ENCODE results near the gene CAMK2A.

The CAMK2A gene

GRCh38 chr5:150301901-150302300 lies 12.3 kb upstream of the CAMK2A start:
- in situ Hi-C loops (cut with MboI; ENCODE audit: low sequenced_read_pairs): no loop called here

DNA sequence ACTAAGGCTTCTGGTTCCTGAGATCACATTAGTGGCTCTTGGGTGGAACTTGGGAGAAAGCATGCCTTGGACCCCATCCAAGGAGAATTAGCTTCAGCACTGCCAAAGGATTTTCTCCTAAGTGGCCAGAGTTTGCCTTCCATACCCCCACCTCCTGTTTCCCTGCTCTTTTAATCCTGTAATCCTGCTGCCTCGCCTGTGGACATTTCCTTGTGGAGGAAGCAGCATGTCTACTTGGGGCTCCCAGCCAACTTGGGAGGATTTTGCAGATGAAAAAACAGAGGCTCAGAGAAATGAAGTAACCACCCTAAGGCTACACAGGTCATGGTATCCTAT lies 11.6 kb upstream of the CAMK2A start:
- in situ Hi-C loops (cut with MboI; ENCODE audit: low sequenced_read_pairs): no loop called here

GRCh38 chr5:150300496-150301169 lies 11.1 kb upstream of the CAMK2A start:
- in situ Hi-C loops (cut with MboI; ENCODE audit: low sequenced_read_pairs): no loop called here

DNA sequence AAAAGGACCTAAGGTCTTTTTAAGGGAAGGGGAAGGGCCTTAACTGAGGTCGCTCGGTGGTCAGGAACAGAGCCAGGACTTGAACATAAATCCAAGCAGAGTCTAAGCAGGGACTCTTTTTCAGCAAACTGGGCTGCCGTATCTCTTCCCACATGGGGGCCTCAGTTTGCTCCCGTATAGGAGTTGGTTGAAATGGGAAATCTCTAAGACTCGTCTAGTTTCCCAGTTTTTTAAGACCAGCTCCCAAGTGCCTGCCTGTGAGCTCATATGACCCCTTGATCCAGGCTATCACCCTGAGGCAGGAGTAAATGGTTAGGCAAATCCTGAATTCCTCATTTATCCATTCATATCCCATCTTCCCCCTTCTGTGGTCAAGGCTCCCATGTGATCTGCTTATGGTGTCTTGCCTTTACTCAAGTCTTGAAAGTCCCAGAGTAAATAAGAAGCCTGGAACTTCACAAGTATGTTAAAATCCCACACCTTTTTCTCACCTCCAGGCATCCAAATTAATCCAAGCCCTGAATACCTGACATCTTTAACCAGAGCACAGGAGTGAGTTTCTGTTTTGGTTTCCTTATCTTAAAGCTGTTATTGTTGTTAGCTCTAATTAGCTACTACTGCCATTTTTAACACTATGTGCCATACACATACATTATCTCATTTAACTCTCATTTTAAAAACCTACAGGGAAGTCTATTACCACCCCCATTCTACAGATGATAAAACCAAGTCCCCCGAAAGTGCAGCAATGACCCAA lies 10.2 kb upstream of the CAMK2A start:
- in situ Hi-C loops (cut with MboI; ENCODE audit: low sequenced_read_pairs): no loop called here

DNA sequence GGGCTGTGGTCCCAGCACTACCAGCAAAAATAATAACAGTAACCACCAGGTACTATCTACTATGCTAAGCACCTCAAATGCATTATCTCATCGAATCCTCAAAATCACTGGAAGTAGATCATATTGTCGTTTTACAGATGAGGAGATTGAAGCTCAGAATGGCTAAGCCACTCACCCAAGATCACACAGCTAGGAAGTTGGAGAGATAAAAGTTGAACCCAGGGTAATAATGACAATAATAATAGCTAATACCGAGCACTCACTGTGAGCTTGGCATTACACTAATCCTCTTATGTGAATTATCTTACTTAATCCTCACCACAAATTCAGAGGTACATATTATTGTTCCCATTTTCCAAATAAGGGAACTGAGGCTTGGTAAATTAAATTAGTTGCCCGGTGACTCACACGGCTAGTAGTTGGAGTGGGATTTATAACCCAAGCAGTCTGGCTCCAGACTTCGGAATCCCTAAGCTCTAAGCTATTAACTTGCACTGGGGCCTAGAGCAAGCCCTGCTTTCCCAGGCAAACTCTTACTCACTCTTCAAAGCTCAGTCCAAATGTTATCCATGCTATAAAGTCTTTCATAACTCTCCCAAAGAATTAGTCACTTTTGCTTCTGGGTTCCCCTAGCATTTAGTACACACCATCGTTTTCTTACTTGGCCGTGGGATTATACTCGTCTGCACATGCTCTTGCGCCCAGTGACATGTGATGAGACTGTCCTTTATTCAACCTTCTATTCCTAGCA lies 9.3 kb upstream of the CAMK2A start:
- in situ Hi-C loops (cut with MboI; ENCODE audit: low sequenced_read_pairs): no loop called here

- in situ Hi-C loops (cut with MboI; ENCODE audit: low sequenced_read_pairs): no loop called here
Measured at GRCh38 chr5:150297934-150298595, 8.5 kb upstream of the CAMK2A start.

DNA sequence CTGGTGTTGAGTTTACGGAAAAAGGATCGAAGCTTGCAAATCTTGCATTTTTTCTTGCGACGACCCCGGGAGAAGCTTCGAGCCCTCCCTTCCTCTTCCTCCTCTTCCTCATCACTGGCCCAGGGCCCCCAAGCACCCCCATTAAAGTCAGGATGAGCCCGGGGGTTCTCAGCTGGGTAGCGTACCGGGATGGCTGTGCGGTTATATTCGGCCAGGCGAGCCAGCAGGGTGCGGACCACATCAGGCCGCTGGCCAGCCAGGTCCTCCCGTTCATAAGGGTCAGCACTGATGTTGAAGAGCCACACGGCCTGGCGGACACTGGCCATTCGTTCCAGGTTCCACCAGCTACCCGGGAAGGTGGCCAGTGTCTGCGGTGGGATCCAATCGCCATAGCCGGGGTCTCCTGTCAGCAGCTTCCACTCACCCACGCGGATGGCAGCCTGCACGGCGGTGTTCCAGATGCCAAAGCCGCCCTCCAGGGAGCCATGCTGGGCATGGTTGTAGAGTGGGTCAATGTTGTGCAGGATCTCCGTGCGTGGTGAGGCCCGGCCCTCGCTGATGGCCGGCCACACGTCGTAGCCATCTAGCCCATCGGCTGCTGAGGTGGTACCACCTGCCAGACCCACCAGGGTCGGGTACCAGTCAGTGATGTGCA lies 7.8 kb upstream of the CAMK2A start:
- in situ Hi-C loops (cut with MboI; ENCODE audit: low sequenced_read_pairs): no loop called here

GRCh38 chr5:150296496-150296895 lies 6.9 kb upstream of the CAMK2A start:
- in situ Hi-C loops (cut with MboI; ENCODE audit: low sequenced_read_pairs): no loop called here

DNA sequence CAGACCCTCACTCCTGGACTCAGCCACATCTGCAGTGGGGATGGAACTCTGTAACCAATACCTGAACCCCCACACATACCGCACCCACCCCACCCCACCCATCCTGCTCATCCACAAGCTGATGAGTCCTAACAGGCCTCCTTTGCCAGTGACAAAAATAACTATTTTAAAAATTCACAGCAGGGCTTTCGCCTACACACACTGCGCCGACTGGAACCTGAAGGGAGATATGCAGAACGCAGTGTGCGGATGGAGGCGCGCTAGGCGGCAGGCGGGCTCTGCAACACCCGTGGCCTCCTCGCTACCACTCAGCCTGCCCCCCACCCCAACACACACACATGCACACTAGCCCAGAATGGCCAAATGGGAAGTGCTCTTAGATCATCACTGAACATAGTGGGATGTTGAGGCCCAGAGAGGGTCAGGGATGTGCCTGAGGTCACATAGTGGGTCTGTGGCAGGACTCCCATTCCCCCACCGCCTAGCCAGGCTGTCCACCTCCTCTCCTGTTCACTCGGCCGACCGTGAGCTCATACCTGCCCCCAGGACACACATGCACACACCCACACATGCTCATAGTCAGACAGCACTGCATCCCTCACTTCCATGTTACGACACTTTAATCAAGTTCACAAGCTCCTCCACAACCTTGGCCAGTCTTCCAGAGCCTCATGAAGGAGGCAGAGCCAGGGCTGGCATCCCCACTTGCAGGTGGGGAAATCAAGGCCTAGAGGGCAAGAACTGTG lies 6.3 kb upstream of the CAMK2A start:
- in situ Hi-C loops (cut with MboI; ENCODE audit: low sequenced_read_pairs): no loop called here

- in situ Hi-C loops (cut with MboI; ENCODE audit: low sequenced_read_pairs): no loop called here
Measured at GRCh38 chr5:150295172-150295634, 5.6 kb upstream of the CAMK2A start.

GRCh38 chr5:150294551-150295071 lies 5.0 kb upstream of the CAMK2A start:
- in situ Hi-C loops (cut with MboI; ENCODE audit: low sequenced_read_pairs): no loop called here

DNA sequence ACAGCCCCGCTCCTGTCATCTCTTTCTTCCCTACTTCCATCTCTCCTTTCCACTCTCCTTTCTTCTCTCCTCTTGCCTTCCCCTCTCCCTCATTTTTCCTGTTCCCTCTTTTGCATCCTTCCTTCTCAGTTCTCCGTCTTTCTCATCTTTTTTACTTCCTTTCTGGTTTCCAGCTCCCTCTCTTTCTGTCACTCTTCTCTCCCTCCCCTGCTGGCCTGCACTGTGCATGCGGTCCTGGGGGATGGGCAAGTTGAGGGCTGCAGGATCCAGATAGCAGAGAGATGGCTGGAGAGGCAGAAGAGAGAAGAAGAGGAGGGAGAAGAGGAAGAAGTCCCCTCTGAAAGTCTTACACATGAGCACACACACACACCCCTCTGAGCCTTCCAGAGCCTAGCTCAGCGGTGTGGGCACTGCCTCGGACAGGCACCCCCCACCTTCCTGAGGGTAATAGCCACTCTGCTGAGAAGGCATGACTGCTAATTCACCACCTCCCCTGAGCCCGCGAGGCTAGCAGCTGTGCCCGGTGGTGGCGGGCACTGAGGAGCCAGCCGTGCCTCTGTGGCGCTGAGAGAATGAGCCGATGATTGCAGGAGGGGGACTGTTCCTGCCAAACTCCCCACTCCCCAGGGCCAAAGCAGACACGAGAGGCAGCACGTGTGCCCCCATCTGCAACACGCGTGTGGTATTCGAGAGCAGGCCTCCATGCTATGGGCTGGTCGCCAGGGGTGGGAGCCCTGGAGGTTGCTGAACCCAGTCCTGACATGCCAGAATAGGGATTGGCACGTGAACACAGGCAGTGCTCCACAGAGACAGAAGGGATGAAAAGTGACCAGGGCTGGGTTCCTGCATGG lies 3.7 kb upstream of the CAMK2A start:
- in situ Hi-C loops (cut with MboI; ENCODE audit: low sequenced_read_pairs): no loop called here

DNA sequence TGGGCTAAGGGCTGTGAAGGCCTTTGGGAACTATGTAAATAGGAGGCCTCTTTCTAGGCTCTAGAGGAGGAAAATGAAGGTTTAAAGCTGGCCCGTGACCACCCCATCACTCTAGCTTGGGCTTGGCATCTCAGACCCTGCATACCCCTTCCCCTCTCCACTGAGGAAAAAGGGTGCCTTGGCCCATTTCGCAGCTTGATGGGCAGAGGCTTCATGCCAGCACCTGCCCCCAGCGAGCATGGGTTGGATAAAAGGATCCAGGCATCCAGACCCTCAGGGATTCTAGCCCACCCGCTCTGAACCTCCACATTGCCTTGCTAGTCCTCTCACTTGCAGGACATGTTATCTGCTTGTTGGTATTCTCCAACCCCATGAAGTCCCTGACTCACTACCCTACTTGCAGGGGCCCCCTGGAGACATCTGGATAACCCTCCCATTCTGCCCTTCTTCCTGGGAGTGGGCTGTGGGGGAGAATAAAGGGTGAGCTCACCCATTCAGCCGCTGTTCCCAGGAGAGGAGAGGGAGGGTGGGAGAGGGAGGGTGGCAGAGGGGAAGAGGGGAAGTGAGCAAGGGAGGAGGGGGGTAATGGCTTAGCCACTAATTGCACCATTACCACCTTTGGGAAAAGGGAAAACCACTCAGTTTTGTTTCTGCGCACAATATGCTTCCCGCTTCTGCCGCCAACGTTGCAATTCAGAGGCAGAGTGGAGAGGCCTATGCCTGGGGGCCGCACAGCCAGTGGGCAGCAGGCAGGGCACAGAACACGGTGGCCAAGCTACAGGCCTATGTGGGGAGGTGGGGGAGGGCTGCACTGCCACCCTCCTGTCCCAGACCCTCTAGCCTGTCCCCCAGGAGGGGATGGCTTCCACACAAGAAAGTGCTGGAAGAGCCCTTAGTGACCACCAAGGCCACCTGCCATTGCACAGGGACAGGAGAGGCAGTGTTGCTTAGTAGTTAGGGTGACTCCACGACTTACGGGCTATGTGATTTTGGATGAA lies 2.1 kb upstream of the CAMK2A start:
- in situ Hi-C loops (cut with MboI; ENCODE audit: low sequenced_read_pairs): no loop called here

DNA sequence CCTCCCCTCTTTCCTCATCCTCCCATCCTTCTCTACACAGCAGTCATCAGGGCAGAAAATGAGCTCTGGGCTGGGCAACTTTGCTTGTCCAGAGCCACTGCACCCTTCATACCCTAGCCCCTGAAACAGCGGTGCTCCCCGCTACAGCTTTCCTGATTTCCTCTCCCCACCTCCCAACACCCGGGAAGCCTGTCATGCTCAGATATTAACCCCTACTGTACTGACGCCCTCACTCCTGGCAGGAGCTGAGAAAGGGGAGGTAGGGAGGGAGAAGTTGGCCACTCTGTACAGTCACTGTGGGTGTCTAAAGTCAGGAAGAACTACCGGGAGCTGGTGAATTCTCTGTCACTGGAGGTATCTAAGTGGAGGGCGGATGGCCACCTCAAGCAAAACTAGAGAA lies 782 bp downstream of the CAMK2A start:
- in situ Hi-C loops (cut with MboI; ENCODE audit: low sequenced_read_pairs): no loop called here

GRCh38 chr5:150288361-150288760 lies 1.2 kb downstream of the CAMK2A start:
- in situ Hi-C loops (cut with MboI; ENCODE audit: low sequenced_read_pairs): no loop called here

DNA sequence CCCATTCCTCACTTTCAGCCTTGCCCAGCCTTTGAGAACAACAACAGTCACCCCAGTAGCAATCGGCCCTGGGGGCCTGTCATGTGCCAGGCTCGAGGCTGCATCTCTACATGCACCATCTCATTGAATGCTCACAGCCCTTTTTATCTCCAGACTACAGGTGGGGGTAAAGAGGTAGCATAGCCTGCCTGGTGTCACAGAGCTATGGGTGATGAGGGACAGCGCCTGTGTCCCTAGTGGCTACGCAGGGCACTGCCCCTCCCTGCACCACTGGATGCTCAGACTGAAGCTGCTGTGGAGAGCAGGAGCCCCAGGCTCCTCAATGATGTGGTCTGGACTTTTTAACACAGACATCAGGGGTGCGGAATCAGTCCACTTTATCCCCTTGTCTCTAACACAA lies 2.8 kb downstream of the CAMK2A start:
- in situ Hi-C loops (cut with MboI; ENCODE audit: low sequenced_read_pairs): no loop called here

GRCh38 chr5:150285114-150285513 lies 4.5 kb downstream of the CAMK2A start:
- in situ Hi-C loops (cut with MboI; ENCODE audit: low sequenced_read_pairs): no loop called here

DNA sequence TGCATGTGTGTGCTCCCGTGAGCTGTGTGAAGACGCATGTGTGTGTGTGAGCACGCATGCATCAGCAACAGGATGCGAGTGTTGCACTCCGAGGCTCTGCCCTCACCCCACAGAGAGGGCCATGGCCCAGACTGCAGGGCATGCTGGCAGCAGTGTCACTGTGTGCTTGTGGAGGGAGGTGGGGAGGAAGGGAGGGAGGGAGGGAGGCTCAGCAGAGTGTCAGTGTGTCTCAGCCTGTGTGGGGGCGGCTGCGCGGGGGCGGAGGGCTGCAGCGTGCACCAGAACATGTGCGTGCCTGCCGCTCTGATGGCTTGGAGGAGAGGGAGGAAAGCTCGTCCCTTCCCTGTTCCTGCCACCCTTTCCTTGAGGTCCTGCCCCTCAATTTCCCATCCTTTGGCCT lies 5.3 kb downstream of the CAMK2A start:
- in situ Hi-C loops (cut with MboI; ENCODE audit: low sequenced_read_pairs): no loop called here

Data from HL-60/S4 (cell line).